LNCaP clone FGC (cell line): Measurements from ENCODE around the gene SLIT1.

Experiments
- DNase-seq: peaks from one replicate; pipeline ENCODE4 v3.0.0-alpha.2; 2011; ENCODE audit warnings: low read depth
- H3K4me3 ChIP-seq: 2 replicates; pipeline ENCODE4 v1.5.1; 2011; ENCODE audit warnings: mild to moderate bottlenecking, low read depth, low read length, control low read depth
- TF ChIP-seq, protein P1 (sequence below): IDR thresholded peaks from 2 replicates; pipeline ENCODE4 v1.5.1; 2012; ENCODE audit warnings: mild to moderate bottlenecking; ENCODE audit not compliant: control insufficient read depth, insufficient read depth; ENCODE audit errors: extremely low read depth

The SLIT1 gene

DNA sequence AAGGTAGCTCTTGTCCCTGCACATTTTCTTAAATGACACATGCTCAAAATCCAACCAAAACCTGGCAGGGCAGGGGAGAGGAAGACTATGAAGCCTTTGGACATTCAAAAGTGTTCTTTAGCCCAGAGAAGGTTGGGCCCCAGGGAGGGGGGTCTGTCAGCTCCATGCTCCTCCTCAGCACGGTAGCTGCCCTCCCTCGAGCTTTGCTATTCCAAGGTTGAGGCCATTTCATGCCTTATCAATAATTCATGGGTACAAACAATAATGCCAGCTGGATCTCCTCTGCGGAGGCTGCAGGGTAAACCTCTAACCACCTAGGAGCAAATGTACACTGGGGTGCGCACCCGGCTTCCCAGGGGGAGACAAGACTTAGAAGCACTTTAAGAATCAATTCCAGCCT, 61.5 kb downstream of the SLIT1 start:
- TF ChIP-seq, protein P1, sequence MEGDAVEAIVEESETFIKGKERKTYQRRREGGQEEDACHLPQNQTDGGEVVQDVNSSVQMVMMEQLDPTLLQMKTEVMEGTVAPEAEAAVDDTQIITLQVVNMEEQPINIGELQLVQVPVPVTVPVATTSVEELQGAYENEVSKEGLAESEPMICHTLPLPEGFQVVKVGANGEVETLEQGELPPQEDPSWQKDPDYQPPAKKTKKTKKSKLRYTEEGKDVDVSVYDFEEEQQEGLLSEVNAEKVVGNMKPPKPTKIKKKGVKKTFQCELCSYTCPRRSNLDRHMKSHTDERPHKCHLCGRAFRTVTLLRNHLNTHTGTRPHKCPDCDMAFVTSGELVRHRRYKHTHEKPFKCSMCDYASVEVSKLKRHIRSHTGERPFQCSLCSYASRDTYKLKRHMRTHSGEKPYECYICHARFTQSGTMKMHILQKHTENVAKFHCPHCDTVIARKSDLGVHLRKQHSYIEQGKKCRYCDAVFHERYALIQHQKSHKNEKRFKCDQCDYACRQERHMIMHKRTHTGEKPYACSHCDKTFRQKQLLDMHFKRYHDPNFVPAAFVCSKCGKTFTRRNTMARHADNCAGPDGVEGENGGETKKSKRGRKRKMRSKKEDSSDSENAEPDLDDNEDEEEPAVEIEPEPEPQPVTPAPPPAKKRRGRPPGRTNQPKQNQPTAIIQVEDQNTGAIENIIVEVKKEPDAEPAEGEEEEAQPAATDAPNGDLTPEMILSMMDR, result no peak
- DNase-seq, result no peak

DNA sequence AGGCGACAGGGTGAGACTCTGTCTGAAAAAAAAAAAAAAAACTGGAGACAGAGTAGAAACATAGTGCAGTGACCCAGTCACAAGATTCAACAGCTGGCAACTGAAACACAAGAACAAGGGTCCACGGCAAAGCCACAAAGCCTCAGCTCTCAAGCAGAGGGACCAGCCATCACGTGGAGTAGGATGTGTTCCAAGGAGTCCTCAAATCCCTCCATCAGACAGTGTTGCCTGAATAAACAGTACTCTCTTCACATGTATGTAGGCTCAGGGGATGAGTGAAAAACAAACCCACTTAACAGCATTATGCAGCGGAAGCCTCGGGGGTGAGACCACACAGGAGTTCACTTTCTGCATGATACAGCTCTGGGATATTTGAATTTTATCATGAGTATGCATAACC, 62.0 kb downstream of the SLIT1 start:
- no peak overlapping the region for H3K4me3 ChIP-seq
- no peak for DNase-seq
- TF ChIP-seq, protein P1, result no peak

More for the DNA sequence above, 61.5 kb downstream of the SLIT1 start:
- no peak overlapping the region for H3K4me3 ChIP-seq

DNA sequence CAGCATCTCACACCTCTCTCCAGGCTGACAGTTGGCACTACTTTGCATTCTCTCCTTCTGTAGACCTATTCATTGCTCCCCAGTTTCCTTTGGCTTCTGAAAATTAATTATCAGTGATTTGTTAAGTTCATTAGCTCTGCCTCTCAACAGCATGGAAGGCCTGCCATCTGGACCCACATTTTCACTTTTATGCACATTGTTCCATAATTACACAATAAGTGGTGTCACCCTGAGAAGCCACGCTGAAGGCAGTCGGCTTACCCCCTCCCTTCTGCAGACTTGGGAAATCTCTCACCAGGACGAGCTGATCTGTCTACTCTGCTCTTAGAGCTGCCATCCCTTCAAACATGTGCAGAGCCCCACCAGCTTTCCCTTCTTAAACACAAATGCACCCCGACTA, 64.7 kb downstream of the SLIT1 start:
- no peak for DNase-seq
- H3K4me3 ChIP-seq, result no peak overlapping the region
- TF ChIP-seq, protein P1, result no peak

DNA sequence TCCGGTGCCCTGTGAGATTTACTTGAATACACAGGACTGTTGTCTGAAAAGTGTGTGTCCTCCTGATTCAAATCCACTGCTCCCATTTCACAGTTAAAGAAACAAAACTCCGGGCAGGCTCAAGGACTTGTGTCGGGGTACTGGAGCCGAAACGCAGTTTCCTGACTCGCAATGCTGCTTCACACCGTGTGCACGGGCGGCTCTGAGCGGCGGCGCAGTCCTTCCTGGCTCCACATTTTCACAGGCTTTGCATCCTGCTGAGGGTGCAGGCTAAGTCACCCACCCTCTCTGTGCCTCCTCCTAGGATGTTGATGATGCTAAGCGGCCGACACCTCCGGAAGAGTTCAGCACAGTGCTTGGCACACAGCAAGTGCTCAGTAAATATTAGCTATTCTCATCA, 65.4 kb downstream of the SLIT1 start:
- H3K4me3 ChIP-seq, result no peak overlapping the region
- no peak for DNase-seq
- TF ChIP-seq, protein P1, result no peak

DNA sequence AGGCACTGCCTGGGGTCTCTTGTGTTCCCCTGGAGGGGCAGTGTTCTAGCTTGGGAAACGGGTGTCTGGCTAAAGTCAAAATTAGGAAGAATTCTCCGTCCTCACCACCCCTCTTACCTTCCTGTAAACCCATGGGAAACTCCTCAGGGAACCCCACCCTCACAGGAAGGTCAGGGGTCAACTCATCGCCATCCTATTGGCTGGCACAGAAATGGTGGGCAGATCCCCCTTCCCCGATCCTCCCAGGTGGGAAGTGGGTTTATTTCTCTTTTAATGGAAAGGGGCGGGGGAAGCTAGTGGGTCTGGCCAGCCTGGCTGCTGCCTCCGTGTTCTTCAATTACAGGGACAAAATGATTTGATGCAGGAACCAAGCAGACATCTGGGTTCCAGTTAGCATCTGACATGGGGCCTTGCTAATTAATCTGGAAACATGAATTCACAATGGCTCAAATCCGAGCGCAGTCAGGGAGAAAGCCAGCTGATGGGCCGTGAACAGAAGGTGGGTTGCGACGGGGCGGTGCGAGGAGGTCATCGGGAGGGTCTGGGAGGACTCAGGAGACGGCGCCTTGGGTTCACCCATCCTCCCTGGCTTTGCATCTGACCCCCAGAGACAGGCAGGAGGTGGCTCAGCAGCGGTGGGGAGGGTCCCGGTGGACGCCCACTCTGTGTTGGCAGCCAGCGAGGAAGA, 66.6 kb downstream of the SLIT1 start:
- DNase-seq, result no peak
- TF ChIP-seq, protein P1, result no peak
- H3K4me3 ChIP-seq, result no peak overlapping the region

DNA sequence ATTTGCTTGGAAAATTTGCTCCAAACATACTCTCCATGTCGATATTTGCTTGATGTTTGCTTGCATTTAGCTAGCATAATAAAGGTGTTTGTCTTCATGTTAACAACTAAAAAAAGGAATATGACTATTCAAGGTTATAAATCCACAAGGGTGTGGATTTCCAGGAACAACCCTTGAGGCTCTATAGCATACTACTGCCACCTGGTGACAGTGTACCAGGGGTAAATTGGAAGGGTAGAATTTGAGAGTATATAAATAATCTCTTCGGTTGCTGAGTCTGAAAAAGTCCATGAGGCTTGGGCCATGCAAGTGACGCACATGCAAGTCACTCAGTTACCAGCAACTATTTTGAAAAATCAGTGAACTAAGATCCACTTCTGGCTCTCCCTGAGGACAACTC, 68.4 kb downstream of the SLIT1 start:
- DNase-seq, result peak; percentile 1
- TF ChIP-seq, protein P1, result peak; percentile 41
- H3K4me3 ChIP-seq, result no peak overlapping the region

DNA sequence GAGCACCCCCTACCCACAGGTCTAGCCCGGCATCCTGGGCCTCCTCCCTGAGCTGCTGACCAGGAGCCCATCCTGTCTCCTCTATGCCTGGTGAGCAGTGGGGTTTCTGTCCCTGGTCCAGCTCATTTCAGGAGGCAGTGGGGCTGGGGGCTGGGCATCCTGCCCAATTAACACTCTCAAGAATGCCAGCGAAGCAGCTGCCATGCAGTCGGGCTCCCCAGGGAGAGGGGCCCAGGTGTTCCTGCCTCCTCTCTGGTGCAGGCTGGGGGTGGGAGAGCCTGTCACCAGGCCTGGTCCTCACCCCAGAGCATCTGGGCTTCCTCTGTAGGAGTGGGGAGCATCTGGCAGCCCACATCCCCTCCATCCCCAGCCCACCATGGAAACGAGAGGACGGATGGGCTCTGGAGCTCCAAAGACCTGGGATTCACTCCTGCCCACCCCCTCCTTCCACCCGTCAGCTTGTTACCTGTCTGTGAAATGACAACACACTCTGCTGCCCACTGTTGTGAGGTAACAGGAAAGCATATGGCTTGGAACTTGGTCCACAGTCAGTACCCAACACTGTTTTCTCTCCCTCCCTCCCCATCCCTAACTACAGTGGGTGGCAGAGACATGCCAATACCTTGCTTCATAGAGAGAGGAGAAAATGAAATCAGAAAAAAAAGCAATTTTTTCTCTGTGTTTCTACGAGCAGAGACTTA, 69.1 kb downstream of the SLIT1 start:
- no peak overlapping the region for H3K4me3 ChIP-seq
- no peak for DNase-seq
- TF ChIP-seq, protein P1, result no peak
